NCI-H2196 treated with DMSO at 0.1 percent for 48 hours (cell line): ENCODE results near the gene LRRC27.

Experiments
- DNase-seq: peaks from one replicate; lab custom pipeline; 2025; ENCODE audit not compliant: unreplicated experiment; lab: John Stamatoyannopoulos, UW

The LRRC27 gene

GRCh38 chr10:132355297-132355696 is 23.3 kb downstream of the LRRC27 start:
- DNase-seq = no peak

- DNase-seq = no peak
Measured at GRCh38 chr10:132355754-132356153, 23.8 kb downstream of the LRRC27 start.

DNA sequence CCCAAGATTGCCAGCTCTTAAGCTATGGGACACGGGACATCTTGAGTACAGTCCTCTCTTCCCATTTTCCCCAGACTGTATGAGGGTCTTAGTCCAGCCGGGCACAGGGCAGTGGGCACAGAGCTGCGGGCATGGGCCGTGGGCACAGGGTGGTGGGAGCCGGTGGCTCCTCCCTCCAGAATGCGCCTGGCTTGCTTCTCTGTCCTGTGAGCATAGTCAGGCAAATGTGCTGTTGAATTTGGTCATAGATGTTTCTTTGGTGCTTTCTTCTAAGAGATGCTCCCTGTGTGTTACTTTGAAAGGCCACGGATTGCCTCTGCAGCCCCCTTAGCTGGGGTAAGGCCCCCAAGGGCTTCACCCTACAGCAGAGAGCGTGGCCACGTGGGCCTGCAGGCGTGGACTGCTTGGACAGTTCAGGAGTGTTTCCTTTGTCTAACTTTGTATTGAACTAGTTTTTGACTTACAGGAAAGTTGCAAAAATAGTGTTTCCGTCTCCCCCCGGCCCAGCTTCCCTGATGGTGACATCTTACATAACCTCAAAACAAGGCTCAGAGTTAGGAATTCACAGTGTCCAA is 24.7 kb downstream of the LRRC27 start:
- DNase-seq = no peak

GRCh38 chr10:132357286-132358058 is 25.5 kb downstream of the LRRC27 start:
- DNase-seq = no peak

DNA sequence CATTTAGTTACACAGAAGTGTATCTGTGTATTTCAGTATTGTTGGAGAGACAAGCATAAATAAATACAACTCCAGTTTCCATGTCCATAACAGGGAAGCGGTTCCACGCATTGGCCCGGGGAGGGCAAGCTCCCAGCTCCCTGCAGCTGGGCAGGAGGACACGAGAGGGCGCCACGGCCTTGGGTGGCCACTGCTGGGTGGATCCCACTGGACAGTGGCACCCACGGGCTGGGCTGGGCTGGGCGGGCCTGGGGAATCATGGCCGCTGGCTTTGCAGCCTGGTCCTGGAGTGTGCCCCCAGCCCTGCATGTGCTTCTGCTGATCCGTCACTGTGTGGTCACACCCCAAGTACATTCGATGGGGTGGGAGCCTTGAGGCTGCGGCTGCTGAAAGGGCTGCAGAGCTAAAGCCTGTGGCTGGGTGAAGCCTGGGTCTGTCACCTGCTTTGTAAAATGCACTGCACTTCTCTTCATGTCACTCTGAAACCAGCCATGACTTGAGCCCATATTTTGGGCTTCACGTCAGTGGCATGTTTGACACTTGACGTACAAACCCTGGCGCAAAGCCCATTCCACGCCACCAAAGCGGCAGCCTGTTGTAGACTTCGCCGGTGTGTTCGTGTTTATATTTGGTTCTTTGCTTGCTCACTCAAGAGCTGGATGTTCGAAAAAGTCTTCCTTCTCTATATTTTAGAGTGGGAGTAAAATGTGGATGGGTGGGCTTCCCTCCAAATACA is 27.5 kb downstream of the LRRC27 start:
- DNase-seq = no peak

DNA sequence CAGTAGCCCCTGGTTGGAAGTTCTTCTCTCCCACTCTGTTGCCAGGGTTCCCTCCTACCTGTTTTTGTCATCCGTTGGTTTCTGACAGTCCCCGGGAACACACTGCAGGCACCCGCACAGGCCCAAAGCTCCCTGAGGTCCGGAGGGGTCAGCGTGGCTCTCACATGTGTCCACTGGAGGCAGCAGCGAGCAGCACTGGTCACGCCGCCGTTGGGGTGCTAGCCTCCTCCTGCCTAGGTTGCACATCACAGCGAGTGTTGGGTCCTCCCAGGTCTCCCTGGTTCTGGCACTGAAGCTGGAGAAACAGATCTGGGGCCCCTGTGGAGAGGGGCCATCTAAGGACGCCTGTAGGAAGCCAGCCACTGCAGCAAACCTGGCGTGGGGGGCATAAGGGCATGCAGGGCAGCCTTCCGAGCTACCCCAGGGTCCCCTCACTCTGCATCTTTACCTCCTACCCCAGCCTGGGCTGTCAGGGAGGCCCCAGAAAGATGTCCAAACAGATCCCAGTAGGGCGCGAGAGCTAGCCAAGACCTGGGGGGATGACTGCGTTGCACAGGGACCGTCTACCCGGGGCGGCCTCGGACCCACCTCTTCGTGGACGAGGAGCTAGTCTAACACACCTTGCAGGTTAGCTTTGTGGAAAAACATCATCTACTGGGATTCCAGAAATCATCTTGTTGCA is 28.9 kb downstream of the LRRC27 start:
- no peak for DNase-seq

GRCh38 chr10:132361581-132362101 is 29.6 kb downstream of the LRRC27 start:
- DNase-seq = no peak

DNA sequence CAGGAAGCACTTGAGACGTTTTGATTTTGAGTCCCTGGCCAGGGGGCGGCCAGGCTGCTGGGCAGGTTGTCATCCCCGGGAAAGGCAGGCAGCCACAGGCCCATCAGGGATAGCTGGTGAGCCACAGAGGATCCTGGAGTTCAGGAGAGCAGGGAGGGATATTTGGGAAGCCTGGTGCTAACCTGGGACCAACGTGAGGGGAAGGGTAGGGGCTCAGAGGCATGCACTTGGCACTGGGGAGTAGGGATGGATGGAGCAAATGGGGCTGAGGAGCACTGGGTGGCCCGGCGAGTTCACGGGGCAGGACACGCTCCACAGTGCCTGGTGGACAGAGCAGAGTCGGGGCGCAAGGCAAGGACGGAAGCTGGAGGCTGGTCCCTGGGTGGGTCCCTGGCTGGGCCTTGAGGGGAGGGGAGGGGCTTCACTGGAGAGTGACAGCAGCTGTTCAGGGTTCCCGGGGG is 30.2 kb downstream of the LRRC27 start:
- DNase-seq = no peak

GRCh38 chr10:132363376-132363775 is 31.4 kb downstream of the LRRC27 start:
- no peak for DNase-seq

DNA sequence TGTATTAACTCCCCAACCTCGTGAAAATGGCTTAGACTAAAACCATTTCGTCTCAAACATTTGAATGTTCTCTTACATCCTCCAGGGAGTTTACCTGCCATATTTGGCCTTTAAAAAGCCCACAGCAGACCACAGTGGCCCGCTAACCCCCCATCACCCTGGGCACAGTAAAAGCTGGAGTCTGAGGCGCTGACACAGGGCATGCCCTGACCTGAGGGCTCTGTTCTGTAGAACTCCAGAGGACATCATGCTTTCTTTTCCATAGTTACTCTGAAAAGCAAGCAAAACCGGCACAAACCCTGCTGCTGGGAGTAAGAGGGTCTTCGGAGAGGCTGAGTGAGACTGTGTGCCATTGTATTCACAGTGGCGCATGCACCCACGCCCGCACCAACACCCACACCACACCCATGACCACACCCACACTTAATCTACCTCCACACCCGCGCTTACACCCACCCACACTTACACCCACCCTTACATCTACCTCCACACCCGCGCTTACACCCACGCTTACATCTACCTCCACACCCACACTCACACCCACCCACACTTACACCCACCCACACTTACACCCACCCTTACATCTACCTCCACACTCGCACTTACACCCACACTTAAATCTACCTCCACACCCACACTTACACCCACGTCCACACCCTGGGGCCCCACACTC is 32.1 kb downstream of the LRRC27 start:
- no peak for DNase-seq

DNA sequence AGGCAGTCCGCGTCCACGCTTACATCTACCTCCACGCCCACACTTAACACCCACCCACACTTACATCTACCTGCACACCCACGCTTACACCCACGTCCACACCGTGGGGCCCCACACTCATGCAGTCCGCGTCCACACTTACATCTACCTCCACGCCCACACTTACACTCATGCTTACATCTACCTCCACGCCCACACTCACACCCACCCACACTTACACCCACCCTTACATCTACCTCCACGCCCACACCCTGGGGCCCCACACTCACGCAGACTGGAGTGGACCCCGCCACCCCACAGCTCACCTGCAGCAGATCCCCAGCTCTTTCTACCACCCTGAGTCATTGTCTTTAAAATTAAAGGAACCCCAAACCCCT is 32.6 kb downstream of the LRRC27 start:
- no peak for DNase-seq

- no peak for DNase-seq
Measured at GRCh38 chr10:132365102-132365501, 33.1 kb downstream of the LRRC27 start.

DNA sequence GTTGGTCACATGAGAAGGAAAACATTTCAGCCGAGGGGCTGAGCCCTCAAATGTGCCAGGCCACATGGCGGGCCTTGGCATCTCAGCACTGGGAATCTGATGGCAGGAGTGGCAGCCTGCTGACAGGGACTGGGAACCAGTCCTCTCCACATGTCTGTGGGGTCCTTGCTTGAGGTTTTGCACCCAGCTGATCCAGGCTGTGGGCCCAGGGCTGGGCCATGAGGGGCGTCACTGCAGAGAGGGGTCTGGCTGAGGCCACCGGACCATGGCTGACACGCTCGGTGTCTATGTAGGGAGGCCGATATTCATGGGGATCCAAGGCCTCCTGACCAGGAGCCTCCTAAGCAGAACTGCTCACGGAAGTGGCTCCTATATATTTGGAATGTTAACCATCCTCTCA is 34.0 kb downstream of the LRRC27 start:
- no peak for DNase-seq

DNA sequence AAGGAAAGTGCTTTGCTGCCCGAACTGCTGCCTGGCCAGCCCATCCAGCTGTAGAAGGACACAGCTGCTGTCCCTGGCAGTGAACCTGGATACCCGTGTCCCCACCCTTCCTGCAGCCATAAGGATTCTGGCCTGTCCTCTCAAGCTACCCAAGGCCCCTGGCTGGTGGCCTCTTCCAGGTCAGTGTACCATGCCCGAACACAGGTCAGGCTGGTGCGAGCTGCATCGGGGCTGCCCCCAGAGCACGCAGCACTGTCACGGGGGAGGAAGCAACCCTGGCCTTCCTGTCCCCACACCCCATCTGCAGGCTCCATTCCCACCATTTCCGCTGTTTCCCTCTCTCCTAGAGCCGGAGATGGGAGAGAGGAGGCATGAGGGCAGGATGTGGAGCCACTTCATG is 34.5 kb downstream of the LRRC27 start:
- no peak for DNase-seq

GRCh38 chr10:132368391-132368790 is 36.4 kb downstream of the LRRC27 start:
- DNase-seq = no peak

GRCh38 chr10:132368881-132369635 is 37.1 kb downstream of the LRRC27 start:
- no peak for DNase-seq

GRCh38 chr10:132369636-132370185 is 37.7 kb downstream of the LRRC27 start:
- no peak for DNase-seq

GRCh38 chr10:132370426-132371340 is 38.7 kb downstream of the LRRC27 start:
- DNase-seq = no peak

DNA sequence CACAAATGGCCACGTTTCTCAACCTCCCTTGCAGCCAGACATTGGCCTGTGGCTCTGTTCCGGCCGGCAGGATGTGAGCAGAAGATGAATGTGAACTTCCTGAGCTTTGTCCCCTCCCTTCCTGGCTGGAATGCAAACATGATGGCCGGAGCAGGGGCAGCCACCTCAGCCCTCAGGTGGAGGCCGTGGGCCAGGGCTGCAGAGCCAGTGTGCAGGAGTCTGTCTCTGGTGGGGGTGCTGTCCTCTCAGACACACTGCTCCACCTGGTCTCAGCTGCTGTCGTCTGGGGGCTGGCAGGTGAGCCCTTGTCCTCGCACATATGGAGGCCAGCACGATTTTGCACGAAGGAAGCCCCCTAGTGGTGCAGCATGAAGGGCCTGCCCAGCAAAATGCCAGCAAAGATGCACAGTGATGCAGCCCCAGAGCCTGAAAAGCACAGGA is 39.7 kb downstream of the LRRC27 start:
- DNase-seq = no peak
